Activated naive CD4-positive, alpha-beta T cell treated with anti-CD3 and anti-CD28 coated beads, Interleukin-2, amount 50 U/mL, for 24 hours (primary cell): ENCODE data around the gene TBX3.
"Not testable (repeated sequence)": the region's sequence is repeated elsewhere in the genome, so short reads cannot be mapped to it uniquely, and the experiment has no call there.

Source experiments
- H3K27ac Mint-ChIP-seq: one replicate; pipeline ENCODE4 v1.8.0; 2021; ENCODE audit warnings: mild to moderate bottlenecking, mixed read lengths
- H3K27me3 Mint-ChIP-seq: one replicate; pipeline ENCODE4 v1.8.0; 2021; ENCODE audit warnings: mixed read lengths
- H3K36me3 Mint-ChIP-seq: one replicate; pipeline ENCODE4 v1.8.0; 2021; ENCODE audit warnings: mixed read lengths
- H3K4me1 Mint-ChIP-seq: one replicate; pipeline ENCODE4 v1.8.0; 2021; ENCODE audit warnings: mixed read lengths
- H3K4me3 Mint-ChIP-seq: one replicate; pipeline ENCODE4 v1.8.0; 2021; ENCODE audit warnings: mild to moderate bottlenecking, mixed read lengths
- H3K9me3 Mint-ChIP-seq: one replicate; pipeline ENCODE4 v1.8.0; 2021; ENCODE audit warnings: mixed read lengths

Gene TBX3

GRCh38 chr12:114684098-114684869 lies at the start of gene TBX3:
TSS of gene TBX3 (minus strand) at chr12:114684175. CDS start at chr12:114683200, 975 bp downstream.
- Mint-ChIP-seq H3K27me3 (peaks cover 76% of the 10 kb centered on the region), H3K27ac (no peak within 1 kb of the TSS), H3K36me3 (peaks cover 4% of the 10 kb centered on the region), H3K4me1 (peaks cover 41% of the 10 kb centered on the region), H3K9me3 (peaks cover 6% of the 10 kb centered on the region), H3K4me3 (peak within 1 kb of the TSS; percentile 85)

- Mint-ChIP-seq H3K36me3 (no peaks in the 10 kb centered on the region), H3K27ac (no peak overlapping the region), H3K9me3 (no peaks in the 10 kb centered on the region), H3K4me3 (no peak overlapping the region), H3K4me1 (no peaks in the 10 kb centered on the region), H3K27me3 (peaks cover 14% of the 10 kb centered on the region)
Measured at GRCh38 chr12:114732426-114733030, 48.6 kb upstream of the TBX3 start.

GRCh38 chr12:114729731-114730130 lies 45.8 kb upstream of the TBX3 start:
- peaks cover 7% of the 10 kb centered on the region for H3K27me3 Mint-ChIP-seq
- no peaks in the 10 kb centered on the region for H3K36me3 Mint-ChIP-seq
- H3K4me3 Mint-ChIP-seq = no peak overlapping the region
- no peaks in the 10 kb centered on the region for H3K4me1 Mint-ChIP-seq
- no peak overlapping the region for H3K27ac Mint-ChIP-seq
- H3K9me3 Mint-ChIP-seq = no peaks in the 10 kb centered on the region

GRCh38 chr12:114726092-114726710 lies 42.2 kb upstream of the TBX3 start:
- Mint-ChIP-seq H3K36me3 (no peaks in the 10 kb centered on the region), H3K27ac (no peak overlapping the region), H3K4me3 (no peak overlapping the region), H3K4me1 (no peaks in the 10 kb centered on the region), H3K27me3 (peaks cover 2% of the 10 kb centered on the region), H3K9me3 (no peaks in the 10 kb centered on the region)

GRCh38 chr12:114722176-114722575 lies 38.2 kb upstream of the TBX3 start:
- H3K9me3 Mint-ChIP-seq, H3K27ac Mint-ChIP-seq, H3K4me3 Mint-ChIP-seq, H3K27me3 Mint-ChIP-seq, H3K4me1 Mint-ChIP-seq, H3K36me3 Mint-ChIP-seq: not testable (repeated sequence)

- H3K27ac Mint-ChIP-seq = no peak overlapping the region
- H3K27me3 Mint-ChIP-seq = no peaks in the 10 kb centered on the region
- H3K9me3 Mint-ChIP-seq = no peaks in the 10 kb centered on the region
- H3K4me3 Mint-ChIP-seq = no peak overlapping the region
- H3K4me1 Mint-ChIP-seq = no peaks in the 10 kb centered on the region
- no peaks in the 10 kb centered on the region for H3K36me3 Mint-ChIP-seq
Measured at GRCh38 chr12:114721266-114721665, 37.3 kb upstream of the TBX3 start.

GRCh38 chr12:114713466-114714215 lies 29.7 kb upstream of the TBX3 start:
- Mint-ChIP-seq H3K27ac (no peak overlapping the region), H3K4me3 (no peak overlapping the region), H3K27me3 (peaks cover 6% of the 10 kb centered on the region), H3K36me3 (peaks cover 2% of the 10 kb centered on the region), H3K9me3 (no peaks in the 10 kb centered on the region), H3K4me1 (no peaks in the 10 kb centered on the region)

- Mint-ChIP-seq H3K4me1 (no peaks in the 10 kb centered on the region), H3K9me3 (no peaks in the 10 kb centered on the region), H3K36me3 (peaks cover 2% of the 10 kb centered on the region), H3K4me3 (no peak overlapping the region), H3K27me3 (peaks cover 10% of the 10 kb centered on the region), H3K27ac (no peak overlapping the region)
Measured at GRCh38 chr12:114711689-114712152, 27.7 kb upstream of the TBX3 start.

GRCh38 chr12:114710151-114710550 lies 26.2 kb upstream of the TBX3 start:
- Mint-ChIP-seq H3K4me3 (no peak overlapping the region), H3K27me3 (peaks cover 12% of the 10 kb centered on the region), H3K9me3 (no peaks in the 10 kb centered on the region), H3K4me1 (no peaks in the 10 kb centered on the region), H3K36me3 (peaks cover 2% of the 10 kb centered on the region), H3K27ac (no peak overlapping the region)

GRCh38 chr12:114709112-114709511 lies 25.1 kb upstream of the TBX3 start:
- H3K4me1 Mint-ChIP-seq = no peaks in the 10 kb centered on the region
- no peak overlapping the region for H3K4me3 Mint-ChIP-seq
- no peaks in the 10 kb centered on the region for H3K36me3 Mint-ChIP-seq
- H3K9me3 Mint-ChIP-seq = no peaks in the 10 kb centered on the region
- H3K27ac Mint-ChIP-seq = no peak overlapping the region
- peaks cover 13% of the 10 kb centered on the region for H3K27me3 Mint-ChIP-seq

- H3K36me3 Mint-ChIP-seq, H3K9me3 Mint-ChIP-seq, H3K27ac Mint-ChIP-seq, H3K4me1 Mint-ChIP-seq, H3K4me3 Mint-ChIP-seq: not testable (repeated sequence)
- peaks cover 14% of the 10 kb centered on the region for H3K27me3 Mint-ChIP-seq
Measured at GRCh38 chr12:114708598-114708997, 24.6 kb upstream of the TBX3 start.

GRCh38 chr12:114704096-114704495 lies 20.1 kb upstream of the TBX3 start:
- no peak overlapping the region for H3K4me3 Mint-ChIP-seq
- no peaks in the 10 kb centered on the region for H3K36me3 Mint-ChIP-seq
- H3K27me3 Mint-ChIP-seq = peaks cover 33% of the 10 kb centered on the region
- H3K27ac Mint-ChIP-seq = no peak overlapping the region
- no peaks in the 10 kb centered on the region for H3K4me1 Mint-ChIP-seq
- no peaks in the 10 kb centered on the region for H3K9me3 Mint-ChIP-seq

GRCh38 chr12:114703060-114703493 lies 19.1 kb upstream of the TBX3 start:
- no peaks in the 10 kb centered on the region for H3K4me1 Mint-ChIP-seq
- no peaks in the 10 kb centered on the region for H3K9me3 Mint-ChIP-seq
- H3K27ac Mint-ChIP-seq = no peak overlapping the region
- no peaks in the 10 kb centered on the region for H3K36me3 Mint-ChIP-seq
- peaks cover 39% of the 10 kb centered on the region for H3K27me3 Mint-ChIP-seq
- H3K4me3 Mint-ChIP-seq = no peak overlapping the region

- peaks cover 44% of the 10 kb centered on the region for H3K27me3 Mint-ChIP-seq
- no peak overlapping the region for H3K4me3 Mint-ChIP-seq
- no peaks in the 10 kb centered on the region for H3K36me3 Mint-ChIP-seq
- no peaks in the 10 kb centered on the region for H3K9me3 Mint-ChIP-seq
- H3K27ac Mint-ChIP-seq = no peak overlapping the region
- no peaks in the 10 kb centered on the region for H3K4me1 Mint-ChIP-seq
Measured at GRCh38 chr12:114702462-114702861, 18.5 kb upstream of the TBX3 start.

GRCh38 chr12:114701553-114701952 lies 17.6 kb upstream of the TBX3 start:
- Mint-ChIP-seq H3K27me3 (peaks cover 44% of the 10 kb centered on the region), H3K4me3 (no peak overlapping the region), H3K27ac (no peak overlapping the region), H3K9me3 (no peaks in the 10 kb centered on the region), H3K4me1 (no peaks in the 10 kb centered on the region), H3K36me3 (no peaks in the 10 kb centered on the region)

GRCh38 chr12:114701104-114701414 lies 17.1 kb upstream of the TBX3 start:
- H3K4me3 Mint-ChIP-seq = no peak overlapping the region
- no peaks in the 10 kb centered on the region for H3K36me3 Mint-ChIP-seq
- H3K9me3 Mint-ChIP-seq = no peaks in the 10 kb centered on the region
- peaks cover 47% of the 10 kb centered on the region for H3K27me3 Mint-ChIP-seq
- no peak overlapping the region for H3K27ac Mint-ChIP-seq
- H3K4me1 Mint-ChIP-seq = no peaks in the 10 kb centered on the region
